Measurements from ENCODE around the gene CNGB1. TPM values are rescaled to one million over a fixed set of nuclear protein-coding genes. Genes with fewer than 3 reads are reported as not detected.
A peak's percentile ranks its signal among the peaks of the same experiment; 100 is the strongest.

The CNGB1 gene
- total and polyA plus RNA-seq, 8 donors: 0.03 to 0.43 (median 0.05) TPM; not detected in 3

GRCh38 chr16:57976331-57976796 lies 5.4 kb upstream of the CNGB1 start:
- H3K4me3 ChIP-seq: no peak overlapping the region
- H3K4me1 ChIP-seq: no peaks in the 10 kb centered on the region
- 66 to 69% methylated on average over 2 of the region's 2 CpGs for WGBS, 2 donors
- no peak overlapping the region for H3K27ac ChIP-seq
- TF ChIP-seq CTCF (IDR thresholded peaks at IDR 0.05): no peak
- H3K36me3 ChIP-seq: no peaks in the 10 kb centered on the region
- DNase-seq (no peak), ATAC-seq (peak in 3 of 4 donors; percentile 55 to 72 (median 61)), FAIRE-seq (no peak)
- H3K9me3 ChIP-seq: no peaks in the 10 kb centered on the region
- intact Hi-C loops (cut with DNase I): no loop called here
- H3K27me3 ChIP-seq: no peaks in the 10 kb centered on the region

- no peaks in the 10 kb centered on the region for H3K4me1 ChIP-seq
- FAIRE-seq (no peak), ATAC-seq (no peak), DNase-seq (no peak)
- no peak overlapping the region for H3K4me3 ChIP-seq
- H3K36me3 ChIP-seq: no peaks in the 10 kb centered on the region
- 77 to 91% methylated on average over 4 of the region's 4 CpGs for WGBS, 2 donors
- no peaks in the 10 kb centered on the region for H3K9me3 ChIP-seq
- TF ChIP-seq CTCF (IDR thresholded peaks at IDR 0.05): no peak
- no peaks in the 10 kb centered on the region for H3K27me3 ChIP-seq
- intact Hi-C loops (cut with DNase I): no loop called here
- H3K27ac ChIP-seq: no peak overlapping the region
These were observed 1.4 kb upstream of the CNGB1 start for GRCh38 chr16:57972306-57972705.

GRCh38 chr16:57971848-57972247 lies 920 bp upstream of the CNGB1 start:
- ATAC-seq (no peak), DNase-seq (no peak), FAIRE-seq (no peak)
- WGBS, 2 donors: 89 to 100% methylated on average over 1 of the region's 1 CpG
- Histone ChIP-seq H3K27ac (no peak overlapping the region), H3K4me1 (no peaks in the 10 kb centered on the region), H3K27me3 (no peaks in the 10 kb centered on the region), H3K36me3 (no peaks in the 10 kb centered on the region), H3K4me3 (no peak overlapping the region), H3K9me3 (no peaks in the 10 kb centered on the region)
- TF ChIP-seq CTCF (IDR thresholded peaks at IDR 0.05): no peak
- intact Hi-C loops (cut with DNase I): no loop called here

- intact Hi-C loops (cut with DNase I): no loop called here
- H3K36me3 ChIP-seq: no peaks in the 10 kb centered on the region
- no peaks in the 10 kb centered on the region for H3K4me1 ChIP-seq
- ATAC-seq: no peak
- H3K27me3 ChIP-seq: no peaks in the 10 kb centered on the region
- no peak for FAIRE-seq
- no peak overlapping the region for H3K27ac ChIP-seq
- no peak for DNase-seq
- TF ChIP-seq CTCF (IDR thresholded peaks at IDR 0.05): no peak
- WGBS, 2 donors: 79 to 80% methylated on average over 13 of the region's 13 CpGs
- H3K9me3 ChIP-seq: no peaks in the 10 kb centered on the region
- H3K4me3 ChIP-seq: no peak overlapping the region
These were observed 609 bp downstream of the CNGB1 start for GRCh38 chr16:57970319-57970718.

- Histone ChIP-seq H3K27me3 (no peaks in the 10 kb centered on the region), H3K36me3 (no peaks in the 10 kb centered on the region), H3K4me1 (no peaks in the 10 kb centered on the region), H3K27ac (no peak overlapping the region), H3K9me3 (no peaks in the 10 kb centered on the region), H3K4me3 (no peak overlapping the region)
- no peak for TF ChIP-seq CTCF (IDR thresholded peaks at IDR 0.05)
- WGBS, 2 donors: 76 to 87% methylated on average over 10 of the region's 10 CpGs
- no peak for ATAC-seq
- FAIRE-seq: no peak
- intact Hi-C loops (cut with DNase I): no loop called here
- DNase-seq: no peak
These were observed 1.3 kb downstream of the CNGB1 start for GRCh38 chr16:57969451-57970123.
